Right ventricle myocardium inferior (tissue), 1 donor: Measurements from ENCODE around the gene RPL10. TPM values are rescaled to one million over a fixed set of nuclear protein-coding genes. Genes with fewer than 3 reads are reported as not detected.

Source experiments
- microRNA-seq: library from miRNA; unstranded; fragments of <30 nt; microRNA quantifications from one replicate; pipeline ENCODE4 v1.2.0, GENCODE V29; 2020
- total RNA-seq: library from RNA; stranded (reverse); fragmentation: NEBNext Ultra II Directional; extraction: Animal tissue kit (Norgen Biotek cat#: 25700); gene quantifications from one replicate; pipeline ENCODE4 v1.2.1, GENCODE V29; 2021
- donor health status: DM: no; HTN: yes; CAD: no; lungs with severe emphysema.

RPL10 gene
- total RNA-seq, 1 donor from 2014 or later, result 2,181 TPM

Small RNA genes within 50 kb of the gene (microRNA-seq; reads per million reads assigned to microRNA genes)
- gene MIR6858, result not detected

Other genes starting within 250 kb of the RPL10 start
- gene OPN1MW, start 215.8 kb upstream of the RPL10 start, total RNA-seq, result not detected
- not detected for gene OPN1MW2, start 178.6 kb upstream of the RPL10 start, total RNA-seq
- gene OPN1MW3, start 140.8 kb upstream of the RPL10 start, total RNA-seq, result not detected
- gene TEX28, start 103.3 kb upstream of the RPL10 start, total RNA-seq, result not detected
- 13.0 TPM for gene TKTL1, start 102.6 kb upstream of the RPL10 start, total RNA-seq
- gene FLNA, start 23.7 kb upstream of the RPL10 start, total RNA-seq, result 253 TPM
- 51.1 TPM for gene EMD, start 19.1 kb upstream of the RPL10 start, total RNA-seq
- gene DNASE1L1, start 10.9 kb downstream of the RPL10 start, total RNA-seq, result 52.3 TPM
- gene TAFAZZIN, start 13.2 kb downstream of the RPL10 start, total RNA-seq, result 36.1 TPM
- gene ATP6AP1, start 30.3 kb downstream of the RPL10 start, total RNA-seq, result 83.0 TPM
- gene GDI1, start 38.8 kb downstream of the RPL10 start, total RNA-seq, result 85.2 TPM
- 47.3 TPM for gene FAM50A, start 45.8 kb downstream of the RPL10 start, total RNA-seq
- gene PLXNA3, start 59.9 kb downstream of the RPL10 start, total RNA-seq, result 23.2 TPM
- gene LAGE3, start 80.9 kb downstream of the RPL10 start, total RNA-seq, result 18.5 TPM
- gene UBL4A, start 88.2 kb downstream of the RPL10 start, total RNA-seq, result 58.4 TPM
- gene SLC10A3, start 92.3 kb downstream of the RPL10 start, total RNA-seq, result 13.0 TPM
- 62.1 TPM for gene FAM3A, start 117.9 kb downstream of the RPL10 start, total RNA-seq
- gene G6PD, start 148.5 kb downstream of the RPL10 start, total RNA-seq, result 15.0 TPM
- 15.5 TPM for gene IKBKG, start 149.2 kb downstream of the RPL10 start, total RNA-seq
- gene CTAG1A, start 186.8 kb downstream of the RPL10 start, total RNA-seq, result not detected
- gene CTAG1B, start 220.9 kb downstream of the RPL10 start, total RNA-seq, result not detected